GM19240 (cell line): ENCODE data around the gene SNAPC4.
"Not testable (repeated sequence)": the region's sequence is repeated elsewhere in the genome, so short reads cannot be mapped to it uniquely, and the experiment has no call there.

ENCODE experiments used
- DNase-seq: peaks from one replicate; pipeline ENCODE4 v3.0.0; 2011; ENCODE audit warnings: low spot score; ENCODE audit not compliant: insufficient read length

The SNAPC4 gene

GRCh38 chr9:136433043-136433715, 33.2 kb upstream of the SNAPC4 start:
- no peak for DNase-seq

- DNase-seq = no peak
Observed at GRCh38 chr9:136432591-136432990, 32.6 kb upstream of the SNAPC4 start.

- DNase-seq = no peak
Observed at GRCh38 chr9:136431782-136432350, 31.9 kb upstream of the SNAPC4 start.

- no peak for DNase-seq
Observed at GRCh38 chr9:136430588-136431234, 30.7 kb upstream of the SNAPC4 start.

GRCh38 chr9:136429683-136430491, 29.9 kb upstream of the SNAPC4 start:
- DNase-seq = no peak

GRCh38 chr9:136429075-136429628, 29.2 kb upstream of the SNAPC4 start:
- no peak for DNase-seq

GRCh38 chr9:136426787-136427186, 26.8 kb upstream of the SNAPC4 start:
- no peak for DNase-seq

GRCh38 chr9:136425367-136425766, 25.4 kb upstream of the SNAPC4 start:
- not testable (repeated sequence) for DNase-seq

- no peak for DNase-seq
Observed at GRCh38 chr9:136424750-136425362, 24.9 kb upstream of the SNAPC4 start.

GRCh38 chr9:136423432-136424146, 23.6 kb upstream of the SNAPC4 start:
- DNase-seq = no peak

- DNase-seq = no peak
Observed at GRCh38 chr9:136422876-136423275, 22.9 kb upstream of the SNAPC4 start.

GRCh38 chr9:136421791-136422190, 21.8 kb upstream of the SNAPC4 start:
- DNase-seq = no peak

- no peak for DNase-seq
Observed at GRCh38 chr9:136419092-136419420, 19.1 kb upstream of the SNAPC4 start.

- no peak for DNase-seq
Observed at GRCh38 chr9:136418182-136419091, 18.5 kb upstream of the SNAPC4 start.

GRCh38 chr9:136416914-136417313, 16.9 kb upstream of the SNAPC4 start:
- DNase-seq = no peak

GRCh38 chr9:136416427-136416826, 16.5 kb upstream of the SNAPC4 start:
- no peak for DNase-seq

- no peak for DNase-seq
Observed at GRCh38 chr9:136412962-136413361, 13.0 kb upstream of the SNAPC4 start.

GRCh38 chr9:136411378-136411777, 11.4 kb upstream of the SNAPC4 start:
- no peak for DNase-seq

- peak; percentile 98 for DNase-seq
Observed at GRCh38 chr9:136410500-136411287, 10.7 kb upstream of the SNAPC4 start, which contains the start of the genes ENTR1 and PMPCA. Gene ENTR1, minus strand, starts transcription at chr9:136410614. Its CDS starts 217 bp downstream, at chr9:136410397. Gene PMPCA, plus strand, starts transcription at chr9:136410658. Its CDS starts 11 bp downstream, at chr9:136410669.
